GM18519 (cell line): ENCODE measurements around the gene CCDC92.
"Not testable (repeated sequence)": the region's sequence is repeated elsewhere in the genome, so short reads cannot be mapped to it uniquely, and the experiment has no call there.

Experiments used
- ATAC-seq: cut with Tn5 transposase; IDR thresholded peaks from one replicate; pipeline ENCODE4 v1.9.1; 2021; ENCODE audit warnings: mild to moderate bottlenecking, moderate library complexity; ENCODE audit not compliant: unreplicated experiment, low FRiP score

CCDC92 gene

GRCh38 chr12:123951467-123951866, 21.2 kb downstream of the CCDC92 start:
- no peak for ATAC-seq

GRCh38 chr12:123950476-123951349, 21.9 kb downstream of the CCDC92 start:
- ATAC-seq: no peak

GRCh38 chr12:123949770-123950165, 22.9 kb downstream of the CCDC92 start:
- no peak for ATAC-seq

- ATAC-seq: no peak
Measured at GRCh38 chr12:123948796-123949769, 23.5 kb downstream of the CCDC92 start.

- no peak for ATAC-seq
Measured at GRCh38 chr12:123948401-123948795, 24.2 kb downstream of the CCDC92 start.

- ATAC-seq: not testable (repeated sequence)
Measured at GRCh38 chr12:123947531-123947930, 25.1 kb downstream of the CCDC92 start.

- not testable (repeated sequence) for ATAC-seq
Measured at GRCh38 chr12:123946516-123947505, 25.8 kb downstream of the CCDC92 start.

- no peak for ATAC-seq
Measured at GRCh38 chr12:123946152-123946515, 26.5 kb downstream of the CCDC92 start.

GRCh38 chr12:123945287-123946151, 27.1 kb downstream of the CCDC92 start:
- no peak for ATAC-seq

GRCh38 chr12:123944696-123945095, 27.9 kb downstream of the CCDC92 start:
- ATAC-seq: no peak

GRCh38 chr12:123943816-123944215, 28.8 kb downstream of the CCDC92 start:
- no peak for ATAC-seq

GRCh38 chr12:123942911-123943648, 29.6 kb downstream of the CCDC92 start:
- no peak for ATAC-seq

GRCh38 chr12:123942238-123942653, 30.4 kb downstream of the CCDC92 start:
- no peak for ATAC-seq

GRCh38 chr12:123941624-123942237, 30.9 kb downstream of the CCDC92 start:
- no peak for ATAC-seq

GRCh38 chr12:123941000-123941399, 31.6 kb downstream of the CCDC92 start:
- no peak for ATAC-seq

GRCh38 chr12:123940627-123940966, 32.0 kb downstream of the CCDC92 start:
- ATAC-seq: no peak

- ATAC-seq: no peak
Measured at GRCh38 chr12:123939716-123940626, 32.7 kb downstream of the CCDC92 start.
